Progenitor cell of endocrine pancreas (in vitro differentiated cells): ENCODE results near the gene CENPS. TPM values are rescaled to one million over a fixed set of nuclear protein-coding genes. Genes with fewer than 3 reads are reported as not detected.

Experiments used
- DNase-seq: peaks from one replicate; pipeline ENCODE4 v3.0.0; 2021; ENCODE audit warnings: low spot score; ENCODE audit not compliant: unreplicated experiment
- H3K27ac Mint-ChIP-seq: 2 replicates; pipeline ENCODE4 v1.8.0; 2021; ENCODE audit warnings: mild to moderate bottlenecking, moderate library complexity, mixed read lengths
- H3K27me3 Mint-ChIP-seq: 2 replicates; pipeline ENCODE4 v1.8.0; 2021; ENCODE audit warnings: mixed read lengths
- H3K36me3 Mint-ChIP-seq: 2 replicates; pipeline ENCODE4 v1.8.0; 2022; ENCODE audit warnings: mixed read lengths; ENCODE audit not compliant: insufficient read depth
- H3K4me1 Mint-ChIP-seq: 2 replicates; pipeline ENCODE4 v1.8.0; 2021; ENCODE audit warnings: low read depth, mixed read lengths
- H3K4me3 Mint-ChIP-seq: 2 replicates; pipeline ENCODE4 v1.8.0; 2021; ENCODE audit warnings: low read depth, mild to moderate bottlenecking, moderate library complexity, mixed read lengths
- H3K9me3 Mint-ChIP-seq: 2 replicates; pipeline ENCODE4 v1.8.0; 2021; ENCODE audit warnings: low read depth, mixed read lengths
- total RNA-seq: library from RNA; stranded (reverse); gene quantifications from 2 replicates; pipeline ENCODE4 v1.2.1, GENCODE V29; 2021
- TF ChIP-seq, protein P1 (sequence below): fragments of 200-600 bp; sonication (generic); IDR thresholded peaks from one replicate; pipeline ENCODE4 v1.5.0; 2021; ENCODE audit warnings: antibody characterized with exemption, mild to moderate bottlenecking; ENCODE audit not compliant: unreplicated experiment

The CENPS gene
- total RNA-seq, 1 donor from 2014 or later = 22.2 TPM

DNA sequence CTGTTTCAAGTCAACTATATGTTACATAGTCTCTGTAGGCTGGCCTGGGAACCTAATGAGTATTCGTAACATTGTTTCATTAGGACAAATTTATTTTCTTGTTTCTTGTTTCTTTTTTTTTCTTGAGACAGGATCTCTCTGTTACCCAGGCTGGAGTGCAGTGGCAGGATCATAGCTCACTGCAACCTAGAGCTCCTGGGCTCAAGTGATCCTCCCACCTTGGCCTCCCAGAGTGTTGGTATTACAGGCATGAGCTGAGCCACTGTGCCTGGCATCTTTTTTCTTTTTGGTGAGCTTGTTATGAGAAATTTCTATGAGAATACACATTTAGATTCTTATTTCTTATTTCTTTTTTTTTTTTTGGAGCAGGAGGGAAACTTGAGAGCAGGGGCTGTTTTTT lies 6.8 kb downstream of the CENPS start:
- no peak for DNase-seq
- no peaks in the 10 kb centered on the region for H3K9me3 Mint-ChIP-seq
- no peak overlapping the region for H3K4me3 Mint-ChIP-seq
- H3K27ac Mint-ChIP-seq = no peak overlapping the region
- H3K36me3 Mint-ChIP-seq = peaks cover 1% of the 10 kb centered on the region
- H3K27me3 Mint-ChIP-seq = no peaks in the 10 kb centered on the region
- TF ChIP-seq, protein P1, sequence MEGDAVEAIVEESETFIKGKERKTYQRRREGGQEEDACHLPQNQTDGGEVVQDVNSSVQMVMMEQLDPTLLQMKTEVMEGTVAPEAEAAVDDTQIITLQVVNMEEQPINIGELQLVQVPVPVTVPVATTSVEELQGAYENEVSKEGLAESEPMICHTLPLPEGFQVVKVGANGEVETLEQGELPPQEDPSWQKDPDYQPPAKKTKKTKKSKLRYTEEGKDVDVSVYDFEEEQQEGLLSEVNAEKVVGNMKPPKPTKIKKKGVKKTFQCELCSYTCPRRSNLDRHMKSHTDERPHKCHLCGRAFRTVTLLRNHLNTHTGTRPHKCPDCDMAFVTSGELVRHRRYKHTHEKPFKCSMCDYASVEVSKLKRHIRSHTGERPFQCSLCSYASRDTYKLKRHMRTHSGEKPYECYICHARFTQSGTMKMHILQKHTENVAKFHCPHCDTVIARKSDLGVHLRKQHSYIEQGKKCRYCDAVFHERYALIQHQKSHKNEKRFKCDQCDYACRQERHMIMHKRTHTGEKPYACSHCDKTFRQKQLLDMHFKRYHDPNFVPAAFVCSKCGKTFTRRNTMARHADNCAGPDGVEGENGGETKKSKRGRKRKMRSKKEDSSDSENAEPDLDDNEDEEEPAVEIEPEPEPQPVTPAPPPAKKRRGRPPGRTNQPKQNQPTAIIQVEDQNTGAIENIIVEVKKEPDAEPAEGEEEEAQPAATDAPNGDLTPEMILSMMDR = no peak
- H3K4me1 Mint-ChIP-seq = peaks cover 6% of the 10 kb centered on the region

DNA sequence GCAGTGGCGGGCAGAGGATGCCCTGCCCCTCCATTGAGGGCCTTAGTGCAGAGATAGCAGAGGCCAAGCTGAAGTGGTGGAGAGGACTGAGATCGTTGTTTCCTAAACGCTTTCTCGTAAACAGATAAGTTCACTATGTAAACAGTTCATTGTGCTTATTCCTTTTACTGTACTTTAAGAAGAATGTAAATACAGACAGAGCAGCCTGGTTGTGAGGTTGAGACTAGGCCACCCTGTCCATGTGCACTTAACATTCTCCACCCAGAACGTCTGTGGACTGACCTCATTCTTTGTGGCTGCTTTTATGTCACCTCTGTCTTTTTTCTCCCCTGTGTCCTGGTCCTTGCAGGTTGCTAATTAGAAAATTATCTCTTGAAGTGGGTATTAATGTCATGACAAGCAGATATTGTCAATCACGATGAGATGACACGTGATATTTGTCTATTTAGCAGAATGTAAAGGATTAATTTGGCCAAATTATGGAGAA lies 8.5 kb downstream of the CENPS start:
- H3K27me3 Mint-ChIP-seq = no peaks in the 10 kb centered on the region
- TF ChIP-seq, protein P1 = no peak
- no peak for DNase-seq
- peaks cover 1% of the 10 kb centered on the region for H3K36me3 Mint-ChIP-seq
- H3K4me1 Mint-ChIP-seq = peaks cover 4% of the 10 kb centered on the region
- H3K9me3 Mint-ChIP-seq = no peaks in the 10 kb centered on the region
- H3K4me3 Mint-ChIP-seq = no peak overlapping the region
- H3K27ac Mint-ChIP-seq = no peak overlapping the region

DNA sequence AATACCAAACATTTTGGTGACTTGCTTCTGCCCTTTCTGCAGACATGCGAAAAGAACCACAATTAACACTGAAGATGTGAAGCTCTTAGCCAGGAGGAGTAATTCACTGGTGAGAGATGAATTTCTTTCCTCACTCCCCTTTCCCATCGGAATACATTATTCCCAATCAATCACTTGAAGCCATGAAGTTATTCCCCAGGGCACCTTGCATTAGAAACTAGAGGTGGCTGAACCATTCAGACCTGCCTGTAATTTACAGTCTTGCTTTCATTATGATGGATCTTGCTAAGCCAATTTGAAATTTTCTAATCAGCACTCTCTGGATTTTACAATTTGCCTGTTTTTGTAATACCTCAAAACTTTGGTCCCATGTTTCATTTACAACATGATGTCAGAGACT lies 10.1 kb downstream of the CENPS start:
- peaks cover 4% of the 10 kb centered on the region for H3K4me1 Mint-ChIP-seq
- no peaks in the 10 kb centered on the region for H3K27me3 Mint-ChIP-seq
- no peak overlapping the region for H3K4me3 Mint-ChIP-seq
- DNase-seq = no peak
- no peaks in the 10 kb centered on the region for H3K9me3 Mint-ChIP-seq
- H3K27ac Mint-ChIP-seq = no peak overlapping the region
- TF ChIP-seq, protein P1 = no peak
- H3K36me3 Mint-ChIP-seq = peaks cover 3% of the 10 kb centered on the region

DNA sequence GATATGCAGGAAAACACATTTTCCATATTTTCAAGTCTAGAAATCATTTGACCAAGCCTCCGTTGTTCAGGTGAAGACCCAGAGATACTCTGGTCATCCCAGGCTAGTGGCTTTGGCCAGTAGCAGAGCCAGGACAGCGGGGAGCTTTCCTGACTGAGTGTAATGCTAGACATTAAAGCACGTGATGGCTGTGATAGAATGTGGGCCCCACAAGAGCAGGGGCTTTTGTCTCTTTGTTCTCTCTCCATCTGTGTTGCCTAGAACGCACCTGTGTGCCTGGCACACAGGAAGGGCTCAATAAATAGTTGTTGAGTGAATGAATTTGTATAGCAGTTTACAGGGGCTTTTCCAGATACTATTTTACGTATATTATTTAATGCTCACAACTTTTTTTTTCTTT lies 10.6 kb downstream of the CENPS start:
- TF ChIP-seq, protein P1 = no peak
- H3K4me3 Mint-ChIP-seq = no peak overlapping the region
- no peak overlapping the region for H3K27ac Mint-ChIP-seq

DNA sequence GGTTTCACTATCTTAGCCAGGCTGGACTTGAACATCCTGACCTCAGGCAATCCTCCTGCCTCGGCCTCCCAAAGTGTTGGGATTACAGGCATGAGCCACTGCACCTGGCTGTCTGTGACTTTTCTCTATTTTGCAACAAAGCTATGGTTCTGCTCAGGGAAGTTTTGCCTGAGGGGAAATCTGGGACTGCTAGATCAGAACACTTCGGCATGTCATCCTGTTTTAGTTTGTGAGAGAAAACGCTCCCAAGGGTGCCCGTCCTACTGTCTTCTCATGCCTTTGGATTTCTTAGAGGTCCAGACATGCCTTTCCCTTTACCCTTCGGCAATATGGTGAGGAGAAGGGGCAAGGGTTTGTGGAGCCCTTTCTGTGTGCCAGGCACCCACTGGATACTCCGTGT lies 14.0 kb downstream of the CENPS start:
- no peak overlapping the region for H3K27ac Mint-ChIP-seq
- peaks cover 8% of the 10 kb centered on the region for H3K36me3 Mint-ChIP-seq
- DNase-seq = no peak
- no peaks in the 10 kb centered on the region for H3K9me3 Mint-ChIP-seq
- no peaks in the 10 kb centered on the region for H3K27me3 Mint-ChIP-seq
- TF ChIP-seq, protein P1 = no peak
- H3K4me1 Mint-ChIP-seq = no peaks in the 10 kb centered on the region
- no peak overlapping the region for H3K4me3 Mint-ChIP-seq

More for the DNA sequence above, 10.6 kb downstream of the CENPS start:
- DNase-seq = no peak
- H3K36me3 Mint-ChIP-seq = peaks cover 3% of the 10 kb centered on the region
- H3K9me3 Mint-ChIP-seq = no peaks in the 10 kb centered on the region
- H3K4me1 Mint-ChIP-seq = peaks cover 4% of the 10 kb centered on the region
- no peaks in the 10 kb centered on the region for H3K27me3 Mint-ChIP-seq
